Ramos (cell line): ENCODE measurements around the gene MED28.

ENCODE experiments used
- in situ Hi-C: fragments of 300-500 bp; cut with MboI; formaldehyde crosslinking; loops from one replicate; pipeline ENCODE4 v1.14.3; 2022; ENCODE audit warnings: low sequenced_read_pairs; ENCODE audit not compliant: unreplicated experiment

Gene MED28

GRCh38 chr4:17614416-17615299, at the start of gene MED28:
MED28 (plus strand) TSS chr4:17614641; CDS start chr4:17614655, 14 bp downstream.
- in situ Hi-C loops, result no loop called here

- in situ Hi-C loops, result loop anchor here (25.0 kb wide), 1 partner anchor 446 kb away; the partner anchor contains the start of gene LCORL
Observed at GRCh38 chr4:17565846-17566245, 48.6 kb upstream of the MED28 start.

GRCh38 chr4:17567271-17567670, 47.2 kb upstream of the MED28 start:
- in situ Hi-C loops, result loop anchor here (25.0 kb wide), 1 partner anchor 445 kb away; the partner anchor contains the start of gene LCORL

GRCh38 chr4:17574206-17574605, 40.2 kb upstream of the MED28 start:
- in situ Hi-C loops, result loop anchor here (10.0 to 25.0 kb wide), 2 partner anchors 241 to 438 kb away; partner anchors contain the start of genes DCAF16, LCORL and NCAPG

GRCh38 chr4:17575177-17575576, 39.3 kb upstream of the MED28 start:
- in situ Hi-C loops, result loop anchor here (10.0 kb wide), 1 partner anchor 240 kb away; the partner anchor contains the start of genes DCAF16 and NCAPG

GRCh38 chr4:17576932-17577664, 37.3 kb upstream of the MED28 start, which contains the start of gene LAP3:
LAP3 (plus strand) TSS chr4:17577198; CDS start chr4:17577466, 268 bp downstream.
- in situ Hi-C loops, result loop anchor here (10.0 kb wide), 1 partner anchor 238 kb away; the partner anchor contains the start of genes DCAF16 and NCAPG

GRCh38 chr4:17577665-17578481, 36.6 kb upstream of the MED28 start:
- in situ Hi-C loops, result loop anchor here (10.0 kb wide), 1 partner anchor 237 kb away; the partner anchor contains the start of genes DCAF16 and NCAPG

GRCh38 chr4:17578482-17578891, 36.0 kb upstream of the MED28 start:
- in situ Hi-C loops, result loop anchor here (10.0 kb wide), 1 partner anchor 236 kb away; the partner anchor contains the start of genes DCAF16 and NCAPG

GRCh38 chr4:17580969-17581368, 33.5 kb upstream of the MED28 start:
- in situ Hi-C loops, result no loop called here

- in situ Hi-C loops, result no loop called here
Observed at GRCh38 chr4:17583276-17583675, 31.2 kb upstream of the MED28 start.

GRCh38 chr4:17583941-17584340, 30.5 kb upstream of the MED28 start:
- in situ Hi-C loops, result no loop called here

- in situ Hi-C loops, result no loop called here
Observed at GRCh38 chr4:17584521-17585213, 29.8 kb upstream of the MED28 start.

GRCh38 chr4:17587094-17587822, 27.2 kb upstream of the MED28 start:
- in situ Hi-C loops, result no loop called here

- in situ Hi-C loops, result no loop called here
Observed at GRCh38 chr4:17589355-17589754, 25.1 kb upstream of the MED28 start.

- in situ Hi-C loops, result no loop called here
Observed at GRCh38 chr4:17595471-17596005, 18.9 kb upstream of the MED28 start.

- in situ Hi-C loops, result no loop called here
Observed at GRCh38 chr4:17597517-17597916, 16.9 kb upstream of the MED28 start.

GRCh38 chr4:17599826-17600225, 14.6 kb upstream of the MED28 start:
- in situ Hi-C loops, result no loop called here

- in situ Hi-C loops, result no loop called here
Observed at GRCh38 chr4:17605236-17605635, 9.2 kb upstream of the MED28 start.
